Measurements from ENCODE around the gene ASPDH. TPM values are rescaled to one million over a fixed set of nuclear protein-coding genes. Genes with fewer than 3 reads are reported as not detected.

ASPDH gene
- not detected in 2 replicates for total RNA-seq

DNA sequence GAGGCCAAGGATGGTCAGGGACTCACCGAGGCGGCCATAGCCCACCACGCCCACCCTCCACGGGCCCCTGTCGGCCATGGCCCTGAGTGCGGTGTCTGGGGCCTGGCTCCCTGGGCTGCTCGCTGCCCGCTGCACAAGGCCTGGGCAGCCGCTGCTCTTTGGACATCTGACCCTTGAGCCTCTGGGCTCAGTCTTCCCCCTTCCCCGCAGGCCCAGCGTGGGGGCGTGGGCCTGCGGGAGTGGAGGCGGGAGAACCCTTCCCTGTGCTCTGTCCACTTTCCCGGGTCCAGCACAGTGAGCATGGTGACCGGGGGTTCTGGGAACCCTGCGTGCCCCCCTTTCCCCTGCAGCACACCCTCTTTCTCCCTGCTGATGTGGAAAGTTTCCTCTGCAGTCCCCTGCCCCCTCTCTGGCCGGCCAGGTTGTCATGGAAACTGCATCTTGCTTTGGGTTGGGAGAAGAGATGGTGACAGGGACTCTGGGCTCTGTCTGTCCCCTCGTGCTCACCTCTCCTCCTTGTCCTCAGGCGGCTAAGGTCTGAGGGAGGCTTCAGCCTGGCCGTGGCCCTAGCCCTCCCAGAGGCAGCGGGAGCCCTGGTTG, at the start of gene ASPDH:
TSS of gene ASPDH (minus strand) at position 168 of the 600 bp plus-strand sequence. CDS start at position 78, 90 bp downstream.

DNA sequence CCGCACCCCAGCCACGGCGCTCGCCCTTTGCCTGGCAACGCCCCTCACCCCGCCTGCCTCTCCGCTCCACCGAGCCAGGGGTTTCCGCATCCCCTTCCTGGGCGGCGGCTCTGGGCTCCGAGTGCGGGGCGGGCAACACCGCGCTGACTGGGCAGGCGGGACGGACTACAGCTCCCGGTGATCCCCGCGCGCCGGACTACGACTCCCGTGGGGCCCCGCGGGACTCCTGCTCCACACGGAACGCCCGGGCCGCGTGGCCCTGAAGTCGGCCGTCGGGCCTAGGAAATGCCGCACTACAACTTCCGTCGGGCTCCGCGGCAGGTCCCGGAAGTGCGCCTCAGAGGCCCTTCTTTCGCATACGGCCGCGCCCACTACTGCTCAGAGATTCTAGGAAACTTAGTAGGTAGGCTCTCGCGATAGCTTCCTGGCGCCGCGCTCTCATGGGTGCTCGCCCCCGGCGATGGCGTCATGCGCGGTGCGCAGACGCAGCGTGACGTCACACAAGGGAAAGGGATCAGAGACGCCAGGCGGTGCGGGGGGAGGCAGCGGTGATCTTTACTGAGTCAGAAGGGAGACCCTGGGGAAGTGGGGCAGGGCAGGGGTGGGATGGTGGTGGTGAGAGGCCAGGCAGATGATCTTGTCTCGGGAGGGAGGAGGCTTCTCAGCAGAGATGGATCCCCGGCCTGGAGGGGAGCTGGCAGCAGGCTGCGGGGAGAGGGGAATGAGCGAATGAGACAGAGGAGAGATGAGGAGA, 2.5 kb downstream of the ASPDH start, which contains the start of gene JOSD2:
TSS of gene JOSD2 (minus strand) at position 123 of the 754 bp plus-strand sequence. CDS start 760 bp downstream, outside the sequence.

DNA sequence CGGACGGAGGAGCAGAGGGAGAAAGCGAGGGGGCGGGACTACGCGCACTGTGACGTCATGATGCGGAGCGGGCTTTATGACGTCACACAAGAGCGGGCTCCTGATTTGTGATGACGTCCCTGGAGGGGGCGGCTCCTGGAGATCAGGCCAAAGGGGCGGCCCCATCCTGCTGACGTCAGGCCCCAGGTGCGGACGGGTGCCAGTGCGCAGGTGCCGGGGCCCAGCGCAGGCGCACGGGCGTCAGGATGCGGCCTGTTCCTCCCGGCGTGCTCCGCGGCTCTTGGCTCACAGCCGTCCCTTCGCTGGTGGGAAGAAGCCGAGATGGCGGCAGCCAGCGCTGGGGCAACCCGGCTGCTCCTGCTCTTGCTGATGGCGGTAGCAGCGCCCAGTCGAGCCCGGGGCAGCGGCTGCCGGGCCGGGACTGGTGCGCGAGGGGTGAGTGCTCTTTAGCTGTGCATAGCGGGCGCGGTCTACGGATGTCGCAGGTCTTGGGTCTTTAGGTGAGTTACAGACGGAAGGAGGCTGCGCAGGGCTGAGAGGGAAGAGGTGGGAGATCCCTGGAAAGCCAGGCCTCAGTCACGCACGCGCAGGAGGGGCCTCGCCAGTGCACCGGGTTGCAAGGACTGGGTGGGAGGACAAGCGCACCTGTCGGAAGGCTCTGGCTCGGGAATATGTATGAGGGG, 37.3 kb downstream of the ASPDH start, which contains the start of the genes EMC10 and GARIN5A:
TSS of gene EMC10 (plus strand) at position 284 of the 683 bp plus-strand sequence. CDS start at position 322, 38 bp downstream.
TSS of gene GARIN5A (minus strand) at position 625 of the 683 bp plus-strand sequence. CDS start at position 165, 460 bp downstream.

Other genes starting within 250 kb of the ASPDH start
- 0.13 TPM in 1 of 2 replicates, not detected in the other for gene KCNC3, start 184.5 kb downstream of the ASPDH start, total RNA-seq
- 0.13 and 0.22 TPM in 2 replicates for gene NAPSA, start 148.3 kb downstream of the ASPDH start, total RNA-seq
- 49.3 and 57.5 TPM in 2 replicates for gene NR1H2, start 137.5 kb downstream of the ASPDH start, total RNA-seq
- gene POLD1, start 129.6 kb downstream of the ASPDH start, total RNA-seq = 9.4 and 10.5 TPM in 2 replicates
- not detected in 2 replicates for gene SPIB, start 95.0 kb downstream of the ASPDH start, total RNA-seq
- not detected in 2 replicates for gene MYBPC2, start 81.0 kb downstream of the ASPDH start, total RNA-seq
- 34.8 and 38.3 TPM in 2 replicates for gene EMC10, start 37.4 kb downstream of the ASPDH start, total RNA-seq
- 0.78 TPM in 1 of 2 replicates, not detected in the other for gene GARIN5A, start 37.1 kb downstream of the ASPDH start, total RNA-seq
- gene JOSD2, start 2.7 kb downstream of the ASPDH start, total RNA-seq = 18.9 and 21.6 TPM in 2 replicates
- gene LRRC4B, start 54.5 kb upstream of the ASPDH start, total RNA-seq = not detected in 2 replicates
- gene SYT3, start 126.0 kb upstream of the ASPDH start, total RNA-seq = not detected in 2 replicates
- gene C19orf81, start 135.5 kb upstream of the ASPDH start, total RNA-seq = not detected in 2 replicates
- 0.52 and 1.2 TPM in 2 replicates for gene SHANK1, start 205.9 kb upstream of the ASPDH start, total RNA-seq
- gene CLEC11A, start 209.5 kb upstream of the ASPDH start, total RNA-seq = 9.4 and 17.7 TPM in 2 replicates